GM21737 (cell line): Measurements from ENCODE around the gene SPINK6.

ENCODE experiments used
- ATAC-seq: cut with Tn5 transposase; IDR thresholded peaks from one replicate; pipeline ENCODE4 v1.9.1; 2021; ENCODE audit warnings: mild to moderate bottlenecking, moderate library complexity; ENCODE audit not compliant: unreplicated experiment

SPINK6 gene

DNA sequence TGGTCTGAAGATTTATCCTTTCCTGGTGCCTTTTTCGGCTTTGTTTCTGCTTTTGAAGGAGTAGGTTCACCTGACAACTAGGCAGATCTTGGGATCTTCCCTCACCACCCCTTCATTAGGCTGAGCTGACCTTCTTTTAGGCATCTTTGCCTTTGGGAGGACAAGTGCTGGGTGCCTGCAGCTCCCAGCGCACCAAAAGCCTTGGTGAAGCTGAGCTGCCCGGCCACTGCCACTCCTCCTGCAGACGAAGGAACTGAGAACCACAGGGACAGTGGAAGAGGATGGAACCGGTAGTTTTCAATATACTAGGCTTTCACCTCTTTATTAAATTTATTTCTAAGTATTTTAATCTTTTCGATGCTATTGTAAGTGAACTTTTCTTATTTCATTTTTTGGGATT is 18.7 kb downstream of the SPINK6 start:
- no peak for ATAC-seq

DNA sequence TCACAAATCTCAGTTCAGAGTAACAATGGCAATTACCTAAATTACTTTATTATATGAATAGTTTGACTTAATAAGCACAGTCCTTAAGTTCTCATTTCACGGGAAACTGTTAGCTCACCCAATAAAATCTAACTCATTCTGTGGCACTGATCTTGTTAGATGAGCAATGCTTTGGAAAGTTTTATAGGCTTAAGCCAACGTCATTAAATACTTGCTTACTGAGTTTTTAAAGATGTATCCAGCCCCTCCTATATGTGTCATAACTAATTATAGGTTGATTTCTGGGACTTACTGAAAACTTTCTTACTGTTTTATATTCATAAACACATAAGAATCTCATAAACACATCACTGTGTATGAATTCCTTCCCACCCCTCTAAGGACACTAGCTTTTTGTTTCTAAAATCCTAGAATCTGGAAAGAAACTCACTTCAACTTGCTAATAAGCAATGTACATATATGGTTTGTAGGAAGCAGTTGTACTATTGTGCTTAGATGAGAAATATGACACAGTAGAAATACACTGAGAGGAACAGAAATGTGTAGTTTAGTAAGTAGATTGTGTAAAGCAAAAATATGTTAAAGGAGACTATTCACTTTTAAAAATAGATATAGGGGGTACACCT is 21.4 kb downstream of the SPINK6 start:
- ATAC-seq, result no peak

DNA sequence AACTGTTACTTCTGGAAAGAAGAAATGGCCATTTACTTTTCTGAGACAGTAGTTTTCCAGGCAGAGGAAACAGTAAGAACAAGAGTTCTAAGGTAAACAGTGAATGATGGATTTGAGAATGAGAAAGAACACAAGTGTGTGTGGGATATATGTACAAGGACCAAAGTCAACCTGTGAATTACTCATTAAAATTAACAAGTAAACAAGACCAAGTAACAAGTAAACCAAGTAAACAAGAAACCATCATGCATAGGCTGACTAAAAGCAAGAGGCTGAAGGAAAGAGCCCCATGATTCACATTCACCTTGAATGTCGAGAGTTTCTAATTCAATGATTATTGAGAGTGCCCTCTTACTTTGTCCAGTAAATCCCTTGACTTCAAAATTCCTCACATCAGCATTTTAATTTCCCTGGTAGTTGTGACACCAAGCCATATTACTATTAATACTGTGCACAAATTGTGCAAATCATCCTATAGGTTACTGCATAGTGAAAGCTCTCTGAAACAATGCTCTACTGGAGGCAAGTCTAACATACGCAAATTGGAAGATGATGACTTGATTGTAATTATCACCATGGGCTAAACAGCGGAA is 25.6 kb downstream of the SPINK6 start:
- ATAC-seq, result no peak

DNA sequence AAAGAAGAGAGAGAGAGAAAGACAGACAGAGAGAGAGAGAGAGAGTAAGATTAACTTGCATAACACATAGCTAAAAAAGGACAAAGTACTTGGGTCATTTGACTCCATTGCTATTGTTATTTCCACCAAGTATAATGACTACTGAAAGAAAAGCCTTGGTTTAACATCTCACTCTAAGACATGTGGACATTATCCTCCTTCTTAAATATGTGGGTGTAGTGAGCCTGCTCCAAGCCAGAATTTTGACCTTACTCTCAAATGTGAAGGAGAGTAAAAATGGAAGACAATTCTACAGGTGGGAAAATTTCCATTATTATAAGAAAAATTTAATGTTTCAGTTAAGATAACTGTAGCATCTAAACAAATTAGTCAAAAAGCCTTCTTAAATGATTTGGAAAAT is 27.0 kb downstream of the SPINK6 start:
- ATAC-seq, result no peak

DNA sequence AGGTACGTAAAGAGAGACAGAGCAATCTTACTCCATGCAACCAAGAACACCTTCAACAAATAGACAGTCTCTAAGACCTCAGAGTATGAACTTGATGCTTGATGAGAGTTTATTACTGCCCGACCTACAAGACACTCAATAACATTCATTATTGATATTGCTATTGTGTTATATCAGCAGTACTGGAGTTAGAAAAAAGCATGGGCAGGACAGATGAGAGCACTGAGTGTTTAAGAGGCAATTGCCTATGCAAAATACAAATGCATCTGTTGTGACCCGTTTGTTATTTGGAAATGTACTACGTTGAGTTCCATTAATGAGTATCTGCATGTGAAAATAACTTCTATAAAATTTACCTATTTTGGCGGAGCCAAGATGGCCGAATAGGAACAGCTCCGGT is 27.4 kb downstream of the SPINK6 start:
- ATAC-seq, result no peak

DNA sequence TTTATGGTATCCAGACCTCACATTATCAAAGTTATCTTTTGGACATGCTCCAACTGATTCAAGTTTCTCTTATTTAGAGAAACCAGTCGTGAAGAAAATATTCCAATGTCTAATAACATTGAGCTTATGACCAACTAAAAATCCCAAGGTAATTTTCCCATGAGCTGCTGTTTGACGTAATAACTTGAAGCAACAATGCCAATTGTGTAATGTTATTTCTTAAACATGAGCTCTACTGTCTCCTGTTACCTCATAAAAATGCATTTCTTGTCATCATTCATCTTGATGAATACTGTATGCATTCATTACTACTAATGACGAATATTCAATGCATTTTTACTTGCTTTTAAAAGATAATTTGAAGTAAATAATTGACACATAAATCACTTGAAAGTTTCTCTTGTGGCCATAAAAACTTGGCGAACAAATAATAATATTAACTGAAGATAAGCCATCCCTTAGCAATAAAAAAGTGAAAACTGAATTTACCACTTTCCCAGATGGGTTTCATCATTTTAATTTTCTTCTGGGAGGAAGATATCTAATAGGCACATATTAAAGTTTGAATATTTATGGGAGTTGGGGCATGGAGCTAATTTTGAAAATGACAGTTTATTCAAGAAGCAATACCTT is 35.1 kb downstream of the SPINK6 start:
- no peak for ATAC-seq

DNA sequence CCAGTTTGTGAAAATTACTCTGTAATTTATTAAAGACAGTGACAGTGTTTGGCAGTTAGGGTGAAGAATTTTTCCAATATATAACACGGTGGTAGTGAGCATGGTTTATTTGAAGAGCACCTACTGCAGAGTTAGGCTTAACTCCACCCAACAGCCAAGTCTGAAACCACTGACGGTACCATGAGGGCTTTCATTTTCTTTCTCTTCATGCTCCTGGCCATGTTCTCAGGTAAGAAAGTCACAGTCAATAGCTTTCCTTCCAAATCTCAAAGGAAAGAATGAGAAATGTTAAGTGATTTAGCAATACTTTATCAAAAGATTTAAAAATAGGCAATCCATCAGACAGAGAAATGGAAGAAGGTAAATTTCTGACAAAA is 35.6 kb downstream of the SPINK6 start, which contains the start of gene MARCOL:
TSS of gene MARCOL (plus strand) at position 108 of the 377 bp plus-strand sequence. CDS start at position 181, 73 bp downstream.
- ATAC-seq, result no peak

DNA sequence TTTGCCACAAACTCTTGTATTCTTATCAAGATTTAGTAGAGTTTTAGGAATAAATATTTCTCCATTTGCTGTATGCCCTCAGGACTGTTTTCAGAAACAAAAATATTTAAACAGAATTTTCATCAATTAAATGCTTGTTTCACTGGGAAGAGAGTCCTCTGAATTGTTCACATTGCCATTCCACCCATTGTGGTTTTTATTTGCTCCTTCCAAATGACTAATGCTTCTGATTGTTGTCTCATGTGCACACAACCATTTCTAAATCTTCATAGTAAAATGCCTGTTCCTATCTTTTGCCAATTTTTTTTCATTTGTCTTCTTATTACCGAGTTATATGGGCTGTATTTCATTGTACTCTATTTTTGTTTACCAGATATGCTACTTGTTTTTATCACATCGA is 46.1 kb downstream of the SPINK6 start:
- ATAC-seq, result no peak

DNA sequence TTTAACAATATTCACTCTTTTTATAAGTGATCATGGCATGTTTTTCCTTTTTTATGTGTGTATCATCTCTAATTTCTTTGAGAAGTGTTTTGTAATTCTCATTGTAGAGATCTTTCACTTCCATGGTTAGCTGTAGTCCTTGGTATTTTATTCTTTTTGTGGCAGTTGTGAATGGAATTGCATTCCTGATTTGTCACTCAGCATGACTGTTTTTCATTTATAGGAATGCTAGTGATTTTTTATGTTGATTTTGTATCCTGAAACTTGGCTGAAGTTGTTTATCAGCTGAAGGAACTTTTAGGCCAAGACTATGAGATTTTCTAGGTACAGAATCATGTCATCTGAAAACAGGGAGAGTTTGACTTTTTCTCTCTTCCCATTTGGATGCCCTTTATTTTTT is 52.6 kb downstream of the SPINK6 start:
- no peak for ATAC-seq

DNA sequence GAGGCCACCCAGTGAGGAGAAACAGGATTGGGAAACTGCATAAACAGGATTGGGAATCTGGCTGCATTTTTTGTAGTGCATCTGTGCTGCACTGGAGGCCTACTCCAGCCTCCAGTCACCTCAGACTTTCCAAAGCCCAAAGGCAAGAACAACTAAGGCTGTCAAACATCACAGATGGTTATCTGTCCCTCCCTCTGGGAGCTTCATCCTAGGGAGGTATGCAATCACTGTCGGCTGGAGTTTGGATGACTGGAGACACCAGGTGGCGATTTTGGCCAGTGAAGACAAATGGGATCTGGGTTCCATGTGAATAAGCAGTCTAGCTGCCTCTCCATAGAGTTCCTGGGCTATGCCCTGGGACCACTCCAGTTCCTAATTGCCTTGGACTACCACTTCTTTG is 56.4 kb downstream of the SPINK6 start:
- no peak for ATAC-seq

DNA sequence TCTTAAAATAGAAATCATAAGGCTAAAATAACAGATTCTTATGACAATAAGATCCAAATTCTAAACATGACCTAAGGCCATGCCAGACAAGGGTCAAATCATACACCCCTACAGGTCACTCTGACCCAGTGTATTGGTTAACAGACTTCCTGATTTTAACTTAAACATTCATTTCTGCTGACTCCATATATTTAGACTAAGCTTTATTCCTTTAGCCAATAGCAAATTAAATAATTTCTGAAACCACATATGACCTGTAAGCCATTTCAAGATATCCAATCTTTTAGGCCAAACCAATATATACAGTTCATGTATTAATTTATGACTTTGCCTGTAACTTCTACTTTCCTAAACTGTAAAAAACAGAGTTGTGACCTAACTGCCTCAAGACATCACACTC is 58.4 kb downstream of the SPINK6 start:
- no peak for ATAC-seq
